IMR-90 (cell line): ENCODE results near the gene SMIM14. TPM values are rescaled to one million over a fixed set of nuclear protein-coding genes. Genes with fewer than 3 reads are reported as not detected.

ENCODE experiments used
- ATAC-seq: fragments of 200-7000 bp; cut with Tn5 transposase; 2 replicates; pipeline ENCODE4 v1.9.1; 2020; ENCODE audit warnings: low read depth, mild to moderate bottlenecking, moderate library complexity
- BruUV-seq: library from RNA; stranded (reverse); fragments of 400-500 nt; replicated peaks from 2 replicates; lab custom pipeline; 2021; lab: Mats Ljungman, UMichigan
- CTCF ChIA-PET: fragments of 300-600 bp; formaldehyde crosslinking; extraction: SDS; loops from one replicate; lab custom pipeline; 2021; ENCODE audit warnings: antibody characterized with exemption; lab: Yijun Ruan, JAX
- POLR2A ChIA-PET: fragments of 300-600 bp; sonication (Branson Sonifier 250); formaldehyde crosslinking; loops from one replicate; lab custom pipeline; 2022; ENCODE audit warnings: antibody characterized with exemption; ENCODE audit not compliant: unreplicated experiment; lab: Charles Lee
- DNase-seq: peaks from one replicate; pipeline ENCODE4 v3.0.0; 2013
- H2AFZ ChIP-seq: replicated peaks from 2 replicates; pipeline ENCODE3; 2013; ENCODE audit warnings: low read length, mild to moderate bottlenecking; ENCODE audit not compliant: poor library complexity
- H2AK5ac ChIP-seq: 2 replicates; pipeline ENCODE4 v1.6.1; 2013; ENCODE audit warnings: low read depth, low read length, inconsistent platforms
- H2AK9ac ChIP-seq: replicated peaks from 2 replicates; pipeline ENCODE3; 2013; ENCODE audit warnings: mild to moderate bottlenecking, low read depth, low read length, moderate library complexity; ENCODE audit not compliant: poor library complexity
- H2BK120ac ChIP-seq: 2 replicates; pipeline ENCODE4 v1.6.1; 2013; ENCODE audit warnings: low read depth, low read length, inconsistent platforms
- H2BK15ac ChIP-seq: 3 replicates; pipeline ENCODE4 v1.6.1; 2013; ENCODE audit warnings: low read depth, low read length, inconsistent platforms
- H2BK20ac ChIP-seq: 2 replicates; pipeline ENCODE4 v1.6.1; 2013; ENCODE audit warnings: low read depth, mild to moderate bottlenecking, inconsistent platforms, low read length, moderate library complexity
- H2BK5ac ChIP-seq: 2 replicates; pipeline ENCODE4 v1.6.1; 2013; ENCODE audit warnings: mild to moderate bottlenecking, low read depth, low read length, inconsistent platforms; ENCODE audit not compliant: poor library complexity, severe bottlenecking
- H3K14ac ChIP-seq: replicated peaks from 2 replicates; pipeline ENCODE4 v1.6.1; 2013; ENCODE audit warnings: low read depth, low read length, inconsistent platforms
- H3K18ac ChIP-seq: 2 replicates; pipeline ENCODE4 v1.6.1; 2013; ENCODE audit warnings: low read depth, low read length, control low read depth
- H3K23ac ChIP-seq: 2 replicates; pipeline ENCODE4 v1.6.1; 2013; ENCODE audit warnings: low read depth, low read length, inconsistent platforms
- H3K27ac ChIP-seq: 2 replicates; pipeline ENCODE4 v1.5.1; 2013; ENCODE audit warnings: mild to moderate bottlenecking, control low read depth, low read length; ENCODE audit not compliant: insufficient read depth
- H3K27me3 ChIP-seq: 2 replicates; pipeline ENCODE4 v1.6.1; 2013; ENCODE audit warnings: low read length; ENCODE audit not compliant: control insufficient read depth, insufficient read depth
- H3K36me3 ChIP-seq: 2 replicates; pipeline ENCODE4 v1.6.1; 2013; ENCODE audit warnings: low read length, mixed read lengths; ENCODE audit not compliant: control insufficient read depth, insufficient read depth
- H3K4ac ChIP-seq: 2 replicates; pipeline ENCODE4 v1.6.1; 2013; ENCODE audit warnings: low read depth, low read length, inconsistent platforms
- H3K4me1 ChIP-seq: 2 replicates; pipeline ENCODE4 v1.6.1; 2013; ENCODE audit warnings: low read length, mixed read lengths; ENCODE audit not compliant: control insufficient read depth, insufficient read depth
- H3K4me2 ChIP-seq: 2 replicates; pipeline ENCODE4 v1.6.1; 2013; ENCODE audit warnings: low read depth, mild to moderate bottlenecking, control low read depth, low read length, moderate library complexity
- H3K4me3 ChIP-seq: 2 replicates; pipeline ENCODE4 v1.5.1; 2013; ENCODE audit warnings: low read depth, mild to moderate bottlenecking, control low read depth, low read length, moderate library complexity; ENCODE audit not compliant: insufficient read depth
- H3K56ac ChIP-seq: 2 replicates; pipeline ENCODE4 v1.6.1; 2013; ENCODE audit warnings: low read length, inconsistent platforms; ENCODE audit not compliant: insufficient read depth; ENCODE audit errors: extremely low read depth
- H3K79me1 ChIP-seq, 2 experiments: 2 replicates each; pipeline ENCODE4 v1.6.1; 2013; ENCODE audit warnings: low read length in 2 of 2, inconsistent platforms in 1 of 2, low read depth in 1 of 2
- H3K9ac ChIP-seq: 2 replicates; pipeline ENCODE4 v1.6.1; 2013; ENCODE audit warnings: low read depth, low read length, control low read depth
- H3K9me1 ChIP-seq: 2 replicates; pipeline ENCODE4 v1.6.1; 2013; ENCODE audit warnings: low read length, inconsistent platforms; ENCODE audit not compliant: insufficient read depth
- H3K9me3 ChIP-seq: 2 replicates; pipeline ENCODE4 v1.6.1; 2013; ENCODE audit warnings: low read length; ENCODE audit not compliant: control insufficient read depth, insufficient read depth
- H4K20me1 ChIP-seq: 2 replicates; pipeline ENCODE4 v1.6.1; 2013; ENCODE audit warnings: low read length, inconsistent platforms; ENCODE audit not compliant: insufficient read depth
- H4K5ac ChIP-seq: 2 replicates; pipeline ENCODE4 v1.6.1; 2013; ENCODE audit warnings: mild to moderate bottlenecking, low read depth, low read length, control low read depth
- H4K8ac ChIP-seq, 2 experiments: 2 replicates each; pipeline ENCODE4 v1.6.1; 2013; ENCODE audit warnings: low read depth in 2 of 2, low read length in 2 of 2, control low read depth in 1 of 2, inconsistent platforms in 1 of 2
- H4K91ac ChIP-seq: 2 replicates; pipeline ENCODE4 v1.6.1; 2013; ENCODE audit warnings: low read depth, low read length, inconsistent platforms; ENCODE audit not compliant: insufficient read depth
- CEBPB ChIP-seq: IDR thresholded peaks from 2 replicates; pipeline ENCODE4 v1.6.1; 2012; ENCODE audit warnings: low read depth, low read length, improper control_type of control experiment
- MAFK ChIP-seq: IDR thresholded peaks from 2 replicates; pipeline ENCODE4 v1.6.1; 2012; ENCODE audit warnings: low read depth, low read length, improper control_type of control experiment
- NFE2L2 ChIP-seq: fragments of 150-350 bp; IDR thresholded peaks from 2 replicates; pipeline ENCODE4 v1.6.1; 2016; ENCODE audit warnings: low read depth, mild to moderate bottlenecking, low read length
- WGBS, 2 experiments: methylation state at CpG; one replicate each; pipeline versions ENCODE4 v1.1.5 to v1.1.7; 2013; ENCODE audit warnings: missing lambda C conversion rate in 2 of 2; ENCODE audit not compliant: insufficient read length in 1 of 2; ENCODE audit errors: extremely low coverage in 2 of 2; 5-methylcytosine and 5-hydroxymethylcytosine counted together
- dilution Hi-C: fragments of 300-500 bp; cut with HindIII; formaldehyde crosslinking; loops from one replicate; pipeline ENCODE4 v1.14.3; 2018; ENCODE audit warnings: low sequenced_read_pairs; ENCODE audit not compliant: unreplicated experiment
- in situ Hi-C: fragments of 300-500 bp; cut with MboI; formaldehyde crosslinking; loops from 3 replicates; pipeline ENCODE4 v1.14.3; 2019; ENCODE audit warnings: low sequenced_read_pairs, inconsistent platforms, mixed read lengths
- intact Hi-C: fragments of 100-400 bp; cut with micrococcal nuclease; formaldehyde crosslinking; loops from 2 replicates; pipeline ENCODE4 v1.10.0; 2022
- polyA plus RNA-seq, 3 experiments: library from polyadenylated mRNA; depleted of rRNA; stranded (reverse); fragments of >200 nt; gene quantifications; 2 replicates each; pipeline ENCODE4 v1.2.3, GENCODE V29; 2012; ENCODE audit warnings: low replicate concordance in 1 of 3
- total RNA-seq: library from RNA; depleted of rRNA; stranded (reverse); fragments of >200 nt; gene quantifications from 2 replicates; pipeline ENCODE4 v1.2.3, GENCODE V29; 2012

SMIM14 gene
- total and polyA plus RNA-seq, 2 of the 4 experiments (the other 2 are of a cell fraction) = 15.6 to 20.9 TPM

- no peak overlapping the region for H3K4me2 ChIP-seq
- no peak for ATAC-seq
- no peaks in the 10 kb centered on the region for H3K9me3 ChIP-seq
- no peak overlapping the region for H3K23ac ChIP-seq
- H3K36me3 ChIP-seq = no peaks in the 10 kb centered on the region
- no peak overlapping the region for H4K5ac ChIP-seq
- no peak overlapping the region for H3K18ac ChIP-seq
- 0 out of 2 replicates have a peak, but pooled peaks cover 3% of the 10 kb centered on the region for H4K20me1 ChIP-seq
- H3K4me3 ChIP-seq = no peak overlapping the region
- H2AK9ac ChIP-seq = no peak overlapping the region
- no CpG with 5 or more reads among the region's 5 CpGs for WGBS, 2 experiments
- H3K9ac ChIP-seq = no peak overlapping the region
- in situ Hi-C loops (no loop called here), intact Hi-C loops (no loop called here), dilution Hi-C loops (no loop called here)
- no peak overlapping the region for H4K8ac ChIP-seq
- H3K27me3 ChIP-seq = no peaks in the 10 kb centered on the region
- no peak overlapping the region for H3K27ac ChIP-seq
- H2BK20ac ChIP-seq = no peak overlapping the region
- no peak overlapping the region for H3K14ac ChIP-seq
- no peak overlapping the region for H2BK5ac ChIP-seq
- CTCF ChIA-PET = no interaction called here
- no peak overlapping the region for H2AK5ac ChIP-seq
- POLR2A ChIA-PET = interaction anchor here (0.6 kb wide), 1 partner anchor 26 kb away, joined by 4 read pairs; no protein-coding TSS in a partner anchor
- H3K9me1 ChIP-seq = peaks cover 6% of the 10 kb centered on the region
- no peak overlapping the region for H2AFZ ChIP-seq
- TF ChIP-seq CEBPB (peak; percentile 41; the same call in 1 of the 2 replicates), NFE2L2 (no peak), MAFK (no peak)
- no peak for DNase-seq
- H4K91ac ChIP-seq = no peak overlapping the region
- H3K4ac ChIP-seq = no peak overlapping the region
- no TSS peak for BruUV-seq
- no peak overlapping the region for H2BK120ac ChIP-seq
- no peak overlapping the region for H2BK15ac ChIP-seq
- H3K56ac ChIP-seq = no peak overlapping the region
- peaks cover 7% of the 10 kb centered on the region for H3K4me1 ChIP-seq
- H3K79me1 ChIP-seq = peaks cover 0 to 7% of the 10 kb centered on the region in 2 experiments; a peak in 1 of 4 replicates
Observed at GRCh38 chr4:39574946-39575345, 63.7 kb downstream of the SMIM14 start.
